ENCODE data around the gene ZNF280A. TPM values are rescaled to one million over a fixed set of nuclear protein-coding genes. Genes with fewer than 3 reads are reported as not detected.
"Not testable (repeated sequence)": the region's sequence is repeated elsewhere in the genome, so short reads cannot be mapped to it uniquely, and the experiment has no call there.

ZNF280A gene
- total RNA-seq, 1 donor from 2014 or later = not detected

DNA sequence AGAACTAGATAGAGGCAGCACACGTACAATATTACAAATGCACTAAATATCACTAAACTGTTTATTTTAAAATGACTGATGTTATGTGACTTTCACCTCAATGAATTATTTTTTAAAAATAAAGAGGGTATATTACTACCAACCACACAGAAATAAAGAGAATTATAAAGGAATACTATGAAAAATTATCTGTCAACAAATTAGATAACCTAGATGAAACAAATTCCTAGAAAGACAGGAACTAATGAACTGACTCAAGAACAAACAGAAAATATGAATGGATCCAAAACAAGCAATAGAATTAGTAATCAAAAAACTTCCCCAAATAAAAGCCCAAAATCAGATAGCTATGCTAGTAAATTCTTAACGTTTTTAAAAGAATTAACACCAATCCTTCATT is 21.8 kb downstream of the ZNF280A start:
- no peaks in the 10 kb centered on the region for H3K4me1 Mint-ChIP-seq (ENCODE audit: low read depth)
- no peak overlapping the region for H3K4me3 Mint-ChIP-seq (ENCODE audit: low read depth)
- peaks cover 22% of the 10 kb centered on the region for H3K36me3 Mint-ChIP-seq (ENCODE audit: insufficient read depth)
- no peaks in the 10 kb centered on the region for H3K9me3 Mint-ChIP-seq (ENCODE audit: low read depth)
- TF ChIP-seq, protein P1, sequence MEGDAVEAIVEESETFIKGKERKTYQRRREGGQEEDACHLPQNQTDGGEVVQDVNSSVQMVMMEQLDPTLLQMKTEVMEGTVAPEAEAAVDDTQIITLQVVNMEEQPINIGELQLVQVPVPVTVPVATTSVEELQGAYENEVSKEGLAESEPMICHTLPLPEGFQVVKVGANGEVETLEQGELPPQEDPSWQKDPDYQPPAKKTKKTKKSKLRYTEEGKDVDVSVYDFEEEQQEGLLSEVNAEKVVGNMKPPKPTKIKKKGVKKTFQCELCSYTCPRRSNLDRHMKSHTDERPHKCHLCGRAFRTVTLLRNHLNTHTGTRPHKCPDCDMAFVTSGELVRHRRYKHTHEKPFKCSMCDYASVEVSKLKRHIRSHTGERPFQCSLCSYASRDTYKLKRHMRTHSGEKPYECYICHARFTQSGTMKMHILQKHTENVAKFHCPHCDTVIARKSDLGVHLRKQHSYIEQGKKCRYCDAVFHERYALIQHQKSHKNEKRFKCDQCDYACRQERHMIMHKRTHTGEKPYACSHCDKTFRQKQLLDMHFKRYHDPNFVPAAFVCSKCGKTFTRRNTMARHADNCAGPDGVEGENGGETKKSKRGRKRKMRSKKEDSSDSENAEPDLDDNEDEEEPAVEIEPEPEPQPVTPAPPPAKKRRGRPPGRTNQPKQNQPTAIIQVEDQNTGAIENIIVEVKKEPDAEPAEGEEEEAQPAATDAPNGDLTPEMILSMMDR (IDR thresholded peaks at IDR 0.05; ENCODE audit: unreplicated experiment) = no peak
- no peak overlapping the region for H3K27ac Mint-ChIP-seq
- no peaks in the 10 kb centered on the region for H3K27me3 Mint-ChIP-seq
- DNase-seq (ENCODE audit: low spot score, unreplicated experiment) = no peak

DNA sequence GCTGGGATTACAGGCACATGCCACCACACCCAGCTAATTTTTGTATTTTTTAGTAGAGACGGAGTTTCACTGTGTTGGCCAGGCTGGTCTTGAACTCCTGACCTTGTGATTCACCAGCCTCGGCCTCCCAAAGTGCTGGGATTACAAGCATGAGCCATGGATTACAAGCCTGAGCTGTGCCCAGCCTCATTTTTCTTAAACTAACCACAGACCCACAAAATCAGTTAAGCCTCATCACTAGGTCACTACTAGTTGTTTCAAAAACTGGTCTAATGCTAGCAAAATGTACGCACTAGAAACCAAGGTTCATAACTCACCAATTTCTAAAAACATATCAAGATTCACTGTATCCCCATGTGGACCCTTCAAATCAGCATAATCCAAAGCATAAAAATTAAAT is 28.5 kb downstream of the ZNF280A start:
- not testable (repeated sequence) for H3K4me3 Mint-ChIP-seq (ENCODE audit: low read depth); H3K4me1 Mint-ChIP-seq (ENCODE audit: low read depth); H3K27ac Mint-ChIP-seq; DNase-seq (ENCODE audit: low spot score, unreplicated experiment); H3K27me3 Mint-ChIP-seq; H3K9me3 Mint-ChIP-seq (ENCODE audit: low read depth)
- H3K36me3 Mint-ChIP-seq (ENCODE audit: insufficient read depth) = peaks cover 37% of the 10 kb centered on the region

DNA sequence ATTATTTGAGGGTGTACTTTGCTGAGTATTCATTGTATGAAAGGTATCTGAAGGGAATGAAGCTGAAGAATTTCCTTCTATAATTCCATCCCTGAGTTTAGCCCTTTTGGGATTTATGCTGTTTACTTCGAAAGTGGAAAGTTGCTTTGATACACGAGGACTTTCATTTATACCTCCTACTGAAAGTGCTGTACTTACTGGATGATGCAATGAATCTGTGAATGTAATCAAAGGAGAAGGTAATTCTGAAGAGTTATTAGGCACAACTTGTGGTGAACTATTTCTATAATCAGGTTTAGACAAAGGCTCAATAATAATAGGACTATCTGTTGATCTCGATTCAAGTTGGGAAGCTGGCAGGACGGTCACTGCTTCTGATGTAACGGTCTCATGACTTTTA is 31.3 kb downstream of the ZNF280A start:
- H3K4me1 Mint-ChIP-seq (ENCODE audit: low read depth) = peaks cover 3% of the 10 kb centered on the region
- no peak overlapping the region for H3K27ac Mint-ChIP-seq
- no peaks in the 10 kb centered on the region for H3K9me3 Mint-ChIP-seq (ENCODE audit: low read depth)
- H3K4me3 Mint-ChIP-seq (ENCODE audit: low read depth) = no peak overlapping the region
- no peak for DNase-seq (ENCODE audit: low spot score, unreplicated experiment)
- TF ChIP-seq, protein P1 (IDR thresholded peaks at IDR 0.05; ENCODE audit: unreplicated experiment) = no peak
- no peaks in the 10 kb centered on the region for H3K27me3 Mint-ChIP-seq
- H3K36me3 Mint-ChIP-seq (ENCODE audit: insufficient read depth) = peaks cover 39% of the 10 kb centered on the region

DNA sequence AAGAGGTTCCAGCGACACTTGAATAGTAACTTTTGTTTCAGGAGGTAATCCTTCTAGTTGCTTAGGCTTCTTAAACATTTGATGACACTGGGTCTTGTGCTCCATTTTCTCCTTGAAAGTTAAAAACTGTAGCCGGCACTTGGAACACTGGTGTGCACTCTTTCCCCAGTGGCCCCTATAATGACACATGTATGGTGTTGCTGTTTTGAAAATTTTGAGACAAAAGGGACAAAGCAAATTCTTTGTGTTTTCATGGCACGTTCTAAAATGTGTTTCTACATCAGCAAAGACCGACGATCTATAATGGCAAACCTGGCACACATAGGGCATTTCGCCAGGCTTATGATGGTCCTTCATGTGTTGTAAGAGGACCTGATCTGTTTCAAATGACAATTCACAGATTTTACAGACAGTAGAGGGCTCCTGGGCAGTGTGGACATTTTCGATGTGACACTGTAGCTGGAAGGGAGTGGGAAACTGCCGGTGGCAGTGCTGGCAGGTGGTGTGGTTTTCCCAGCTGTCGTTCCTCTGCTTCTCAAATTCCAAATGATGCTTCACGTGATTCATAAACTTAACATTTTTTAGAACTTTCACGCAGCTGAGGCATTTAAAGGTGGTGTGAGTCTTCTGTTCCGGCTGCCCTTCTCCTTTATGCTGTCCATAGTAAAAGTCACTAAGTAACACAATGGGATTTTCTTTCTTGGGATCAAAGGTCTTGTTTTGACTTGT is 32.0 kb downstream of the ZNF280A start:
- Mint-ChIP-seq H3K27ac (no peak overlapping the region), H3K9me3 (ENCODE audit: low read depth) (no peaks in the 10 kb centered on the region), H3K4me1 (ENCODE audit: low read depth) (peaks cover 3% of the 10 kb centered on the region), H3K27me3 (no peaks in the 10 kb centered on the region), H3K36me3 (ENCODE audit: insufficient read depth) (peaks cover 34% of the 10 kb centered on the region), H3K4me3 (ENCODE audit: low read depth) (no peak overlapping the region)
- DNase-seq (ENCODE audit: low spot score, unreplicated experiment) = no peak
- TF ChIP-seq, protein P1 (IDR thresholded peaks at IDR 0.05; ENCODE audit: unreplicated experiment) = no peak

DNA sequence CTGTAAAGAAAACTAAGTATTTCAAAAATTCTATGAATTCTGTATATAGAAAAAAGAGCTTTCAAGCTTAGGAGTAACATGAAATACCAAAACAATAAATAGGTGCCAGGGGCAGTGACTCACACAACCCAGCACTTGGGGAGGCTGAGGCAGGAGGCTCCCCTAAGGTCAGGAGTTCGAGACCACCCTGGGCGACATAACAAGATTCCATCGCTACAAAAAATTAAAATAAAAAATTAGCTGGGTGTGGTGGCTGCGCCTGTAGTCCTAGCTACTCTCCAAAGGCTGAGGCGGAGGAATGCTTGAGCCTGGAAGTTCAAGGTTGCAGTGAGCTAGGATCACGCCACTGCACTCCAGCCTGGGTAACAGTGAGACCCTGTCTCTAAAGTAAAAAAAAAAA is 33.0 kb downstream of the ZNF280A start:
- TF ChIP-seq, protein P1 (IDR thresholded peaks at IDR 0.05; ENCODE audit: unreplicated experiment) = no peak
- no peak overlapping the region for H3K27ac Mint-ChIP-seq
- H3K4me1 Mint-ChIP-seq (ENCODE audit: low read depth) = peaks cover 3% of the 10 kb centered on the region
- H3K4me3 Mint-ChIP-seq (ENCODE audit: low read depth) = no peak overlapping the region
- H3K27me3 Mint-ChIP-seq = no peaks in the 10 kb centered on the region
- peaks cover 32% of the 10 kb centered on the region for H3K36me3 Mint-ChIP-seq (ENCODE audit: insufficient read depth)
- DNase-seq (ENCODE audit: low spot score, unreplicated experiment) = no peak
- H3K9me3 Mint-ChIP-seq (ENCODE audit: low read depth) = no peaks in the 10 kb centered on the region
